HepG2 (cell line): ENCODE results near the gene TASP1. TPM values are rescaled to one million over a fixed set of nuclear protein-coding genes. Genes with fewer than 3 reads are reported as not detected.

Experiments
- BCL6 ChIP-seq: IDR thresholded peaks from 2 replicates; pipeline ENCODE4 v1.6.1; 2016; ENCODE audit warnings: missing genetic modification reagents, missing compliant biosample characterization
- CENPT ChIP-seq: sonication (generic); formaldehyde crosslinking; IDR thresholded peaks from 2 replicates; pipeline ENCODE4 v1.8.0; 2022; ENCODE audit warnings: low read depth, mild to moderate bottlenecking, moderate library complexity, missing genetic modification reagents
- GMEB1 ChIP-seq: sonication (generic); formaldehyde crosslinking; IDR thresholded peaks from 2 replicates; pipeline ENCODE4 v1.5.1; 2020; ENCODE audit warnings: missing genetic modification reagents, mild to moderate bottlenecking, borderline replicate concordance
- IRF9 ChIP-seq: sonication (generic); formaldehyde crosslinking; IDR thresholded peaks from 2 replicates; pipeline ENCODE4 v1.8.0; 2022; ENCODE audit warnings: missing genetic modification reagents, mild to moderate bottlenecking, borderline replicate concordance
- MNT ChIP-seq: fragments of 450-650 bp; IDR thresholded peaks from 2 replicates; pipeline ENCODE4 v1.6.1; 2016
- NCOR1 ChIP-seq: fragments of 200-600 bp; sonication (generic); IDR thresholded peaks from 2 replicates; pipeline ENCODE4 v1.7.0; 2017; ENCODE audit warnings: antibody characterized with exemption, low read length, borderline replicate concordance
- RFX1 ChIP-seq: fragments of 450-650 bp; IDR thresholded peaks from 2 replicates; pipeline ENCODE4 v1.6.1; 2017
- SALL1 ChIP-seq: sonication (generic); formaldehyde crosslinking; IDR thresholded peaks from 2 replicates; pipeline ENCODE4 v1.8.0; 2022; ENCODE audit warnings: mild to moderate bottlenecking, missing genetic modification reagents
- TSC22D2 ChIP-seq: sonication (generic); formaldehyde crosslinking; IDR thresholded peaks from 2 replicates; pipeline ENCODE4 v1.5.1; 2020; ENCODE audit warnings: missing genetic modification reagents, mild to moderate bottlenecking, borderline replicate concordance
- ZNF383 ChIP-seq: sonication (generic); formaldehyde crosslinking; IDR thresholded peaks from 2 replicates; pipeline ENCODE4 v1.4.0; 2020; ENCODE audit warnings: missing genetic modification reagents, mild to moderate bottlenecking, borderline replicate concordance
- ZNF546 ChIP-seq: sonication (generic); formaldehyde crosslinking; conservative IDR thresholded peaks from 2 replicates; pipeline ENCODE4 v1.8.1; 2023; ENCODE audit warnings: mild to moderate bottlenecking, missing genetic modification reagents
- ZNF646 ChIP-seq: sonication (generic); formaldehyde crosslinking; IDR thresholded peaks from 2 replicates; pipeline ENCODE4 v1.9.0; 2021; ENCODE audit warnings: mild to moderate bottlenecking, missing genetic modification reagents
- ZNF781 ChIP-seq: sonication (generic); formaldehyde crosslinking; IDR thresholded peaks from 2 replicates; pipeline ENCODE4 v1.5.1; 2020; ENCODE audit warnings: borderline replicate concordance, mild to moderate bottlenecking, missing genetic modification reagents; ENCODE audit errors: not compliant biosample characterization
- ZNF784 ChIP-seq: sonication (generic); formaldehyde crosslinking; IDR thresholded peaks from 2 replicates; pipeline ENCODE4 v1.5.1; 2020; ENCODE audit warnings: missing genetic modification reagents, mild to moderate bottlenecking, borderline replicate concordance
- polyA plus RNA-seq, 8 experiments: library from polyadenylated mRNA; depleted of rRNA in 3 of 8; stranded (reverse) in 7 of 8; unstranded in 1 of 8; fragments of >200 nt; fragmentation: Illumina TruSeq in 4 of 8; extraction: Trizol in 4 of 8; gene quantifications; 2 replicates each; pipeline versions ENCODE4 v1.2.1 to v1.2.3, GENCODE V29; 2011 to 2016; ENCODE audit warnings: low read depth in 4 of 8, missing spikeins in 1 of 8, mixed read lengths in 1 of 8; ENCODE audit not compliant: insufficient read depth in 1 of 8
- total RNA-seq, 5 experiments: library from RNA; depleted of rRNA; stranded (reverse); fragments of >200 nt; fragmentation: Illumina TruSeq; extraction: Trizol; gene quantifications; 2 replicates each; pipeline ENCODE4 v1.2.3, GENCODE V29; 2016; ENCODE audit warnings: low read depth in 1 of 5

TASP1 gene
- total and polyA plus RNA-seq, 2 of the 13 experiments (the other 11 are each of a cell fraction or from before 2014, with no cell fraction given) = 10.0 to 25.2 TPM

GRCh38 chr20:13525225-13525940 is 113.3 kb downstream of the TASP1 start (continued):
- TF ChIP-seq ZNF383 (no peak), ZNF784 (CRISPR knock-in tag) (0 out of 2 replicates have a peak, but pooled peaks have one; percentile 59), NCOR1 (peak; percentile 35; the same call in 1 of the 2 replicates), RFX1 (no peak), IRF9 (CRISPR knock-in tag) (no peak), ZNF646 (CRISPR knock-in tag) (no peak), BCL6 (CRISPR knock-in tag) (no peak), ZNF546 (no peak), SALL1 (CRISPR knock-in tag) (no peak), GMEB1 (CRISPR knock-in tag) (no peak), TSC22D2 (CRISPR knock-in tag) (no peak), ZNF781 (CRISPR knock-in tag) (no peak), CENPT (CRISPR knock-in tag) (no peak), MNT (no peak)
